ENCODE measurements around the gene SELENOM. TPM values are rescaled to one million over a fixed set of nuclear protein-coding genes. Genes with fewer than 3 reads are reported as not detected.
"Not testable (repeated sequence)": the region's sequence is repeated elsewhere in the genome, so short reads cannot be mapped to it uniquely, and the experiment has no call there.

SELENOM gene
- total RNA-seq, 1 donor from 2014 or later: 56.3 TPM

- peak overlapping the region; percentile 96 for H3K4me3 ChIP-seq (ENCODE audit: low read depth, low read length)
- no peak for TF ChIP-seq CTCF (conservative IDR thresholded peaks at IDR 0.05; ENCODE audit: low read depth, low read length)
- no peak for DNase-seq (ENCODE audit: low read depth)
Observed at GRCh38 chr22:31083377-31083768, 24.0 kb downstream of the SELENOM start.

- peak overlapping the region; percentile 96 for H3K4me3 ChIP-seq (ENCODE audit: low read depth, low read length)
- DNase-seq (ENCODE audit: low read depth): no peak
- TF ChIP-seq CTCF (conservative IDR thresholded peaks at IDR 0.05; ENCODE audit: low read depth, low read length): peak; percentile 66
Observed at GRCh38 chr22:31082606-31083376, 24.6 kb downstream of the SELENOM start.

- H3K4me3 ChIP-seq (ENCODE audit: low read depth, low read length): peak overlapping the region; percentile 96
- DNase-seq (ENCODE audit: low read depth): no peak
- TF ChIP-seq CTCF (conservative IDR thresholded peaks at IDR 0.05; ENCODE audit: low read depth, low read length): no peak
Observed at GRCh38 chr22:31081963-31082605, 25.3 kb downstream of the SELENOM start.

- no peak for TF ChIP-seq CTCF (conservative IDR thresholded peaks at IDR 0.05; ENCODE audit: low read depth, low read length)
- DNase-seq (ENCODE audit: low read depth): no peak
- H3K4me3 ChIP-seq (ENCODE audit: low read depth, low read length): peak within 1 kb of the TSS; percentile 96
Observed at GRCh38 chr22:31080848-31081649, 26.3 kb downstream of the SELENOM start, which contains the start of gene SMTN. TSS of gene SMTN (plus strand) at chr22:31081318. CDS start at chr22:31083259, 1,941 bp downstream.

GRCh38 chr22:31080164-31080847, 27.1 kb downstream of the SELENOM start:
- no peak for DNase-seq (ENCODE audit: low read depth)
- H3K4me3 ChIP-seq (ENCODE audit: low read depth, low read length): peak overlapping the region; percentile 96
- no peak for TF ChIP-seq CTCF (conservative IDR thresholded peaks at IDR 0.05; ENCODE audit: low read depth, low read length)

GRCh38 chr22:31079095-31079642, 28.2 kb downstream of the SELENOM start:
- no peak for DNase-seq (ENCODE audit: low read depth)
- H3K4me3 ChIP-seq (ENCODE audit: low read depth, low read length): no peak overlapping the region
- TF ChIP-seq CTCF (conservative IDR thresholded peaks at IDR 0.05; ENCODE audit: low read depth, low read length): no peak

- not testable (repeated sequence) for DNase-seq (ENCODE audit: low read depth); H3K4me3 ChIP-seq (ENCODE audit: low read depth, low read length)
Observed at GRCh38 chr22:31078389-31078788, 29.0 kb downstream of the SELENOM start.
